HG02973 (cell line): Measurements from ENCODE around the gene PDE6H.

ENCODE experiments used
- ATAC-seq: cut with Tn5 transposase; IDR thresholded peaks from one replicate; pipeline ENCODE4 v1.9.1; 2021; ENCODE audit warnings: moderate library complexity; ENCODE audit not compliant: unreplicated experiment

PDE6H gene

GRCh38 chr12:14968478-14968877 is 4.4 kb upstream of the PDE6H start:
- no peak for ATAC-seq

- no peak for ATAC-seq
Measured at GRCh38 chr12:14970473-14970872, 2.4 kb upstream of the PDE6H start.

- ATAC-seq = no peak
Measured at GRCh38 chr12:14974633-14975032, 1.8 kb downstream of the PDE6H start.

- no peak for ATAC-seq
Measured at GRCh38 chr12:14975457-14975856, 2.6 kb downstream of the PDE6H start.

GRCh38 chr12:14976658-14977057 is 3.8 kb downstream of the PDE6H start:
- no peak for ATAC-seq

- no peak for ATAC-seq
Measured at GRCh38 chr12:14979468-14979867, 6.6 kb downstream of the PDE6H start.

- ATAC-seq = no peak
Measured at GRCh38 chr12:14981049-14981448, 8.2 kb downstream of the PDE6H start.

- no peak for ATAC-seq
Measured at GRCh38 chr12:14982562-14982961, 9.7 kb downstream of the PDE6H start.

GRCh38 chr12:14982991-14983390 is 10.1 kb downstream of the PDE6H start:
- no peak for ATAC-seq

GRCh38 chr12:14984036-14984435 is 11.2 kb downstream of the PDE6H start:
- ATAC-seq = no peak

- no peak for ATAC-seq
Measured at GRCh38 chr12:14984766-14985285, 12.0 kb downstream of the PDE6H start.

GRCh38 chr12:14986449-14986848 is 13.6 kb downstream of the PDE6H start:
- ATAC-seq = no peak

GRCh38 chr12:14988035-14988434 is 15.2 kb downstream of the PDE6H start:
- no peak for ATAC-seq

GRCh38 chr12:14989790-14990189 is 16.9 kb downstream of the PDE6H start:
- ATAC-seq = no peak

- ATAC-seq = no peak
Measured at GRCh38 chr12:14991069-14991468, 18.2 kb downstream of the PDE6H start.

GRCh38 chr12:14992673-14993072 is 19.8 kb downstream of the PDE6H start:
- no peak for ATAC-seq

- no peak for ATAC-seq
Measured at GRCh38 chr12:14993117-14993516, 20.3 kb downstream of the PDE6H start.

- ATAC-seq = no peak
Measured at GRCh38 chr12:14993537-14994266, 20.9 kb downstream of the PDE6H start.

GRCh38 chr12:14994610-14995009 is 21.8 kb downstream of the PDE6H start:
- ATAC-seq = no peak

GRCh38 chr12:14995583-14996425 is 23.0 kb downstream of the PDE6H start:
- no peak for ATAC-seq

GRCh38 chr12:14997998-14998397 is 25.2 kb downstream of the PDE6H start:
- ATAC-seq = no peak
